AG04449 (cell line): ENCODE results near the gene CS.
"Not testable (repeated sequence)": the region's sequence is repeated elsewhere in the genome, so short reads cannot be mapped to it uniquely, and the experiment has no call there.

Source experiments
- CTCF ChIA-PET: fragments of 350-600 bp; formaldehyde crosslinking; extraction: SDS; loops from one replicate; lab custom pipeline; 2021; ENCODE audit warnings: antibody characterized with exemption; lab: Yijun Ruan, JAX
- POLR2A ChIA-PET: fragments of 400-600, 350-600 bp; formaldehyde crosslinking; extraction: SDS; loops from one replicate; lab custom pipeline; 2020; ENCODE audit warnings: antibody characterized with exemption, inconsistent platforms; lab: Yijun Ruan, JAX
- DNase-seq: peaks from one replicate; pipeline ENCODE4 v3.0.0-alpha.2; 2010; ENCODE audit warnings: low read depth, low spot score
- H3K4me3 ChIP-seq: 2 replicates; pipeline ENCODE4 v1.5.1; 2011; ENCODE audit warnings: low read depth, mild to moderate bottlenecking, control low read depth, low read length
- CTCF ChIP-seq: IDR thresholded peaks from one replicate; pipeline ENCODE4 v1.5.1; 2011; ENCODE audit warnings: mild to moderate bottlenecking, moderate library complexity, low read length, control low read depth, inconsistent platforms; ENCODE audit not compliant: insufficient read depth; ENCODE audit errors: missing control alignments

Gene CS

GRCh38 chr12:56282030-56282429, 18.1 kb downstream of the CS start:
- ChIA-PET POLR2A (interaction anchor here (0.7 kb wide), 1 partner anchor 13 kb away, joined by 3 read pairs; no protein-coding TSS in a partner anchor), CTCF (interaction anchor here (2.1 kb wide), 1 partner anchor 15 kb away, joined by 8 read pairs; the partner anchor contains the start of gene COQ10A)
- no peak overlapping the region for H3K4me3 ChIP-seq
- no peak for TF ChIP-seq CTCF
- DNase-seq: no peak

- DNase-seq: no peak
- ChIA-PET POLR2A (no interaction called here), CTCF (interaction anchor here (1.2 to 1.8 kb wide), 2 partner anchors 10 to 21 kb away, joined by 3 to 5 read pairs; no protein-coding TSS in a partner anchor)
- H3K4me3 ChIP-seq: no peak overlapping the region
- TF ChIP-seq CTCF: no peak
Observed at GRCh38 chr12:56280849-56281248, 19.3 kb downstream of the CS start.

GRCh38 chr12:56278905-56279304, 21.2 kb downstream of the CS start:
- POLR2A ChIA-PET: no interaction called here

GRCh38 chr12:56274299-56274698, 25.8 kb downstream of the CS start:
- no peak for TF ChIP-seq CTCF
- ChIA-PET POLR2A (no interaction called here), CTCF (no interaction called here)
- H3K4me3 ChIP-seq: no peak overlapping the region
- no peak for DNase-seq

More at GRCh38 chr12:56278905-56279304, 21.2 kb downstream of the CS start:
- no peak overlapping the region for H3K4me3 ChIP-seq
- no peak for DNase-seq
- CTCF ChIA-PET: interaction anchor here (1.0 to 4.9 kb wide), 4 partner anchors 8 to 21 kb away, joined by 3 to 37 read pairs (median 4); partner anchors contain the start of genes ANKRD52 and COQ10A
- TF ChIP-seq CTCF: no peak

GRCh38 chr12:56272468-56272867, 27.7 kb downstream of the CS start:
- DNase-seq, H3K4me3 ChIP-seq, POLR2A ChIA-PET: not testable (repeated sequence)
- CTCF ChIA-PET: interaction anchor here (1.4 to 8.3 kb wide), 4 partner anchors 11 to 26 kb away, joined by 4 to 87 read pairs (median 10); partner anchors contain the start of gene ANKRD52

- ChIA-PET POLR2A (no interaction called here), CTCF (interaction anchor here (0.6 to 8.3 kb wide), 15 partner anchors 9 to 193 kb away, joined by 3 to 87 read pairs (median 5); partner anchors contain the start of genes ANKRD52, RNF41 and SMARCC2)
- DNase-seq: no peak
- H3K4me3 ChIP-seq: no peak overlapping the region
- peak; percentile 55 for TF ChIP-seq CTCF
Observed at GRCh38 chr12:56271031-56271430, 29.1 kb downstream of the CS start.
